Choroid plexus epithelial cell (primary cell): ENCODE measurements around the gene SYTL4.

ENCODE experiments used
- DNase-seq: peaks from one replicate; pipeline ENCODE4 v3.0.0-alpha.2; 2010; ENCODE audit warnings: low read depth
- H3K4me3 ChIP-seq: 2 replicates; pipeline ENCODE4 v1.5.1; 2011; ENCODE audit warnings: low read depth, mild to moderate bottlenecking, control low read depth, low read length, moderate library complexity
- CTCF ChIP-seq: conservative IDR thresholded peaks from 2 replicates; pipeline ENCODE4 v1.5.1; 2011; ENCODE audit warnings: low read depth, mild to moderate bottlenecking, control low read depth, inconsistent platforms, low read length, moderate library complexity

SYTL4 gene

GRCh38 chrX:100695302-100695701 lies 36.6 kb downstream of the SYTL4 start:
- no peak for TF ChIP-seq CTCF
- no peak for DNase-seq
- H3K4me3 ChIP-seq: no peak overlapping the region

DNA sequence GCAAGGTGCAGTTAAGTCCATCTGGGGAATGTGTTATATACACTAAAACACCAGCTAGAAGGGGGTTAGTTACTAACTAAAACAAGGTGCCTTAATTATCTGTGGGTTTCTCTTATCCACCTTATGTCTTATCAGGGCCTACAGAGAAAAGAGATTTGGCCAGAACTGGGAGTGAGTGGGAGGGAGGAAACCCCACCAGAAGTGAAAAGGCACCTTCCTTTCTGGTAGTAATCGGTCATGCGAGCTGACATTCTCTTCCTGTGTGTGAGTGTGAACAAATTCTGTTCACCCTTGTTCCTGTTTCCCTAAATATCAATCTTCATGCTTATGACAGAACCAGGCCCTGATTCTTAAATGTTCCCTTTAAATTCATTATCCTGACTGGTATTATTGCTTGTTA lies 44.4 kb downstream of the SYTL4 start:
- no peak for DNase-seq
- no peak for TF ChIP-seq CTCF
- no peak overlapping the region for H3K4me3 ChIP-seq

DNA sequence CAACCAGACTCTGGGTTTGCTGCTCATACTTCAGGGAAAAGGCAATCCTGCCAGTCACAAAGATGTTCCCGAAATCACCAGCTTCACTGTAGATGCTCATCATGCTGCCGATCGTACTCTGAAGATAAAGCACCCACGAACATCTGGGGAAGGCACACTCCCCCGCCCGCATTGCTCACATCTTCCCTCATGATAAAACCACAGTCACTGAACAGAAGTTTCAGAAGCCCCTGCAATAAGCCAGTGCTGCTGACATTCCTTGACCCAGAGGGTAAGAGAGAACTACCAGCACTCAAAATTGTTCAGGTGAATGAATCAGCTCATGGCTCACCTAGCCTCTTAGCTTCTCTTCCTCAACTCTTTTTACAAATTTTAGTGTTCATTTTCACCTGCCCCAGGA lies 44.8 kb downstream of the SYTL4 start:
- DNase-seq: no peak
- H3K4me3 ChIP-seq: no peak overlapping the region
- TF ChIP-seq CTCF: no peak

DNA sequence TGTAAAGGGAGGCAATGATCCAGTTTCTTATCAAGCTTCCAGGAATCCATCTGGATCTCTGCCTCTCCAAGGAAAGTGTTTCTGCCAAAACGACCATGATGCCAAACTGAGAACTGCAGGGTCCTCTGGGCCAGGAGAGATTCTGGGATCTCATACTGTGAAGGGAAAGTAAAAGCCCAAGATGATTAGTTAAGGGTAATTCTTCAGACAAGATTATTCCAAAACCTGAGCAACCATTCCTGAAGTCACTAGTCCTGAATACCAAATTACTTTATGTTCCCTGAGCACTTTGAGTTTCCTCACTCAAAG lies 46.0 kb downstream of the SYTL4 start:
- no peak for DNase-seq
- TF ChIP-seq CTCF: no peak
- no peak overlapping the region for H3K4me3 ChIP-seq

- peak; percentile 89 for DNase-seq
- peak; percentile 79 for TF ChIP-seq CTCF
- no peak overlapping the region for H3K4me3 ChIP-seq
Observed at GRCh38 chrX:100685284-100685996, 46.5 kb downstream of the SYTL4 start.

GRCh38 chrX:100682939-100683338 lies 49.0 kb downstream of the SYTL4 start:
- no peak overlapping the region for H3K4me3 ChIP-seq
- peak; percentile 40 for DNase-seq
- TF ChIP-seq CTCF: no peak

DNA sequence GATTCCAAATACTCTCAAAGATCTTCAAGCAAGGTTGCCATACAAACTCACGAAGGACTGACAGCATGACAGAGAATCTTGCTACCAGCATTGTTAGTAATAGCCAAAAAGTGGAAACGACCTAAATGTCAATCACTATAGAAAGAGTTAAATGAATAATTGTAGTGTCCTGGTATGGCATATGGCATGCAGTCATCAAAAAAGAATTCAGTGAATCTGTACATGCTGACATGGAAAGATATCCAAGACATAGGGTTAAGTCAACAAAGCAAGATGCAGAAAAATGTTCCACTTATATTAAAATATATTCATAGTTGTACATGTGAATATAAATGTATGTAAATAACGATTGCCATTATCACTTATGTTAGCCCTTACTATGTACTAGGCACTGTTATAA lies 50.3 kb downstream of the SYTL4 start:
- no peak for TF ChIP-seq CTCF
- H3K4me3 ChIP-seq: no peak overlapping the region
- peak; percentile 64 for DNase-seq
